HCT116 (cell line): ENCODE data around the gene SUMO1. TPM values are rescaled to one million over a fixed set of nuclear protein-coding genes. Genes with fewer than 3 reads are reported as not detected.

Source experiments
- ATAC-seq: fragments of 200-7000 bp; cut with Tn5 transposase; 2 replicates; pipeline ENCODE4 v1.9.1; 2020; ENCODE audit warnings: mild to moderate bottlenecking, moderate library complexity
- BruUV-seq: library from RNA; stranded (reverse); fragments of 400-500 nt; replicated peaks from 2 replicates; lab custom pipeline; 2021; lab: Mats Ljungman, UMichigan
- CTCF ChIA-PET: fragments of 300-600 bp; sonication (Branson Sonifier 250); formaldehyde crosslinking; loops from one replicate; lab custom pipeline; 2021; ENCODE audit warnings: antibody characterized with exemption; lab: Charles Lee
- POLR2A ChIA-PET: fragments of 300-600, 350-600 bp; sonication (Branson Sonifier 250); formaldehyde crosslinking; loops from one replicate; lab custom pipeline; 2021; ENCODE audit warnings: antibody characterized with exemption; lab: Charles Lee
- RAD21 ChIA-PET, 2 experiments: fragments of 300-600 bp; sonication (Branson Sonifier 250); formaldehyde crosslinking; loops; one replicate each; lab custom pipeline; 2023; ENCODE audit warnings: low total read pairs in 2 of 2; ENCODE audit not compliant: uncharacterized antibody in 2 of 2, unreplicated experiment in 2 of 2, low non-redundant PET in 1 of 2; lab: Charles Lee
- DNase-seq: peaks from one replicate; pipeline ENCODE4 v3.0.0-alpha.2; 2010; ENCODE audit warnings: low read depth, low spot score
- H2AFZ ChIP-seq: fragments of 200-600 bp; shearing (Covaris generic), sonication (generic); 2 replicates; pipeline ENCODE4 v1.6.1; 2017; ENCODE audit warnings: low read depth, mixed run types, mixed read lengths, antibody characterized with exemption, low read length; ENCODE audit not compliant: poor library complexity, severe bottlenecking
- H3K27ac ChIP-seq: 2 replicates; pipeline ENCODE4 v1.5.1; 2012; ENCODE audit warnings: low read depth, low read length
- H3K27me3 ChIP-seq: fragments of 200-600 bp; sonication (generic); 2 replicates; pipeline ENCODE4 v1.6.1; 2016; ENCODE audit warnings: mixed run types, low read length, mixed read lengths; ENCODE audit not compliant: insufficient read depth
- H3K36me3 ChIP-seq, 2 experiments: fragments of 200-500 bp in 1 of 2; fragments of 200-600 bp in 1 of 2; sonication (Bioruptor generic) in 1 of 2; sonication (generic) in 1 of 2; 2 replicates each; pipeline versions ENCODE4 v1.5.1 to v1.6.1; 2014 to 2016; ENCODE audit warnings: low read length in 2 of 2, inconsistent platforms in 1 of 2, mixed read lengths in 1 of 2, mixed run types in 1 of 2; ENCODE audit not compliant: insufficient read depth in 2 of 2, control insufficient read depth in 1 of 2
- H3K4me1 ChIP-seq, 2 experiments: fragments of 200-600 bp in 1 of 2; sonication (generic) in 1 of 2; 2 replicates each; pipeline versions ENCODE4 v1.5.1 to v1.6.1; 2012 to 2017; ENCODE audit warnings: low read length in 2 of 2, inconsistent platforms in 1 of 2, mild to moderate bottlenecking in 1 of 2, mixed read lengths in 1 of 2, mixed run types in 1 of 2, moderate library complexity in 1 of 2; ENCODE audit not compliant: insufficient read depth in 2 of 2, control insufficient read depth in 1 of 2
- H3K4me2 ChIP-seq: fragments of 200-600 bp; sonication (generic); 2 replicates; pipeline ENCODE4 v1.6.1; 2017; ENCODE audit warnings: mixed run types, low read length, mixed read lengths
- H3K4me3 ChIP-seq, 2 experiments: fragments of 200-600 bp in 1 of 2; sonication (generic) in 1 of 2; replicated peaks in 1 of 2; 2 replicates each; pipeline ENCODE4 v1.5.1; 2011 to 2016; ENCODE audit warnings: low read length in 2 of 2, control low read depth in 1 of 2, low read depth in 1 of 2, mild to moderate bottlenecking in 1 of 2, mixed read lengths in 1 of 2, mixed run types in 1 of 2
- H3K79me2 ChIP-seq: fragments of 200-600 bp; sonication (generic); 2 replicates; pipeline ENCODE4 v1.6.1; 2017; ENCODE audit warnings: mild to moderate bottlenecking, mixed run types, low read length, moderate library complexity, mixed read lengths; ENCODE audit not compliant: insufficient read depth
- H3K9ac ChIP-seq: fragments of 200-600 bp; sonication (generic); 2 replicates; pipeline ENCODE4 v1.6.1; 2016; ENCODE audit warnings: low read length, mixed read lengths
- H3K9me2 ChIP-seq: fragments of 200-600 bp; sonication (generic), shearing (Covaris generic); 2 replicates; pipeline ENCODE4 v1.6.1; 2017; ENCODE audit warnings: mixed run types, mild to moderate bottlenecking, moderate library complexity; ENCODE audit not compliant: insufficient read depth
- H3K9me3 ChIP-seq, 2 experiments: fragments of 200-500 bp in 1 of 2; fragments of 200-600 bp in 1 of 2; sonication (Bioruptor generic) in 1 of 2; sonication (generic) in 1 of 2; 2 replicates each; pipeline ENCODE4 v1.6.1; 2014 to 2017; ENCODE audit warnings: low read length in 2 of 2, mixed read lengths in 2 of 2, inconsistent platforms in 1 of 2, low read depth in 1 of 2, mild to moderate bottlenecking in 1 of 2, mixed run types in 1 of 2, moderate library complexity in 1 of 2; ENCODE audit not compliant: control insufficient read depth in 1 of 2, insufficient read depth in 1 of 2
- H4K20me1 ChIP-seq: fragments of 200-600 bp; sonication (generic), shearing (Covaris generic); 2 replicates; pipeline ENCODE4 v1.6.1; 2017; ENCODE audit warnings: mixed run types, mild to moderate bottlenecking, moderate library complexity; ENCODE audit not compliant: insufficient read depth
- CTCF ChIP-seq, 3 experiments: fragments of 200-600 bp in 1 of 3; sonication (generic) in 1 of 3; IDR thresholded peaks in 2 of 3; conservative IDR thresholded peaks in 1 of 3; 2 replicates each; pipeline ENCODE4 v1.5.1; 2012 to 2017; ENCODE audit warnings: low read depth in 2 of 3, low read length in 2 of 3, antibody characterized with exemption in 1 of 3, borderline replicate concordance in 1 of 3, control low read depth in 1 of 3, mild to moderate bottlenecking in 1 of 3, mixed read lengths in 1 of 3, mixed run types in 1 of 3, moderate library complexity in 1 of 3; ENCODE audit not compliant: insufficient read depth in 1 of 3
- ELF1 ChIP-seq: IDR thresholded peaks from 2 replicates; pipeline ENCODE4 v1.6.1; 2012; ENCODE audit warnings: low read depth, borderline replicate concordance
- EZH2 ChIP-seq: fragments of 200-600 bp; sonication (generic); IDR thresholded peaks from 2 replicates; pipeline ENCODE4 v1.6.1; 2017; ENCODE audit warnings: antibody characterized with exemption, mixed run types
- EZH2phosphoT487 ChIP-seq: fragments of 200-600 bp; IDR thresholded peaks from 2 replicates; pipeline ENCODE4 v1.6.1; 2018; ENCODE audit warnings: antibody characterized with exemption, borderline replicate concordance
- FOSL1 ChIP-seq: IDR thresholded peaks from 2 replicates; pipeline ENCODE4 v1.6.1; 2012; ENCODE audit warnings: low read depth
- RAD21 ChIP-seq: IDR thresholded peaks from 2 replicates; pipeline ENCODE4 v1.6.1; 2012; ENCODE audit warnings: low read depth, mild to moderate bottlenecking
- REST ChIP-seq: IDR thresholded peaks from 2 replicates; pipeline ENCODE4 v1.6.1; 2012; ENCODE audit warnings: low read depth
- SIN3A ChIP-seq: IDR thresholded peaks from 2 replicates; pipeline ENCODE4 v1.6.1; 2012; ENCODE audit warnings: low read depth
- YY1 ChIP-seq: IDR thresholded peaks from 2 replicates; pipeline ENCODE4 v1.6.1; 2011; ENCODE audit warnings: low read length, low read depth, moderate library complexity, mild to moderate bottlenecking; ENCODE audit not compliant: insufficient replicate concordance; ENCODE audit errors: extremely low read depth
- ZFX ChIP-seq: fragments of 450-650 bp; IDR thresholded peaks from 2 replicates; pipeline ENCODE4 v1.6.1; 2017
- intact Hi-C: fragments of 100-400 bp; cut with micrococcal nuclease; formaldehyde crosslinking; loops from 2 replicates; pipeline ENCODE4 v1.10.0; 2022
- total RNA-seq: library from RNA; stranded (reverse); gene quantifications from one replicate; pipeline ENCODE4 v1.2.1, GENCODE V29; 2021; ENCODE audit not compliant: unreplicated experiment

SUMO1 gene
- total RNA-seq, 1 experiment from 2014 or later, result 130 TPM

GRCh38 chr2:202178346-202178958, 59.9 kb downstream of the SUMO1 start:
- Histone ChIP-seq H3K4me1 (no peaks in the 10 kb centered on the region), H3K27me3 (no peaks in the 10 kb centered on the region), H3K27ac (no peak overlapping the region), H4K20me1 (no peaks in the 10 kb centered on the region), H3K9me3 (no peaks in the 10 kb centered on the region), H3K4me3 (no peak overlapping the region), H3K9ac (no peak overlapping the region), H2AFZ (no peak overlapping the region), H3K9me2 (no peaks in the 10 kb centered on the region), H3K4me2 (no peak overlapping the region), H3K36me3 (no peaks in the 10 kb centered on the region), H3K79me2 (no peaks in the 10 kb centered on the region)
- TF ChIP-seq SIN3A (no peak), FOSL1 (no peak), RAD21 (peak; percentile 93), CTCF (IDR thresholded peaks at IDR 0.05 in 2 of 3, conservative IDR thresholded peaks at IDR 0.05 in 1 of 3; ENCODE audit: borderline replicate concordance in 1 of 3, insufficient read depth in 1 of 3, low read depth in 2 of 3, low read length in 2 of 3) (peak; percentile 77 to 92 (median 89))
- DNase-seq, result peak; percentile 50
- intact Hi-C loops, result loop anchor here (1.0 to 5.0 kb wide), 6 partner anchors 74 to 511 kb away; no protein-coding TSS in a partner anchor
- POLR2A ChIA-PET, result no interaction called here
- CTCF ChIA-PET, result interaction anchor here (1.1 to 2.4 kb wide), 3 partner anchors 14 to 318 kb away, joined by 3 to 19 read pairs (median 3); no protein-coding TSS in a partner anchor
- RAD21 ChIA-PET, result no interaction called here
- BruUV-seq, result no TSS peak
- peak; percentile 94 for ATAC-seq

- Histone ChIP-seq H3K9ac (no peak overlapping the region), H3K4me2 (no peak overlapping the region), H3K36me3 (no peaks in the 10 kb centered on the region), H4K20me1 (no peaks in the 10 kb centered on the region), H3K79me2 (no peaks in the 10 kb centered on the region), H3K4me3 (no peak overlapping the region), H2AFZ (no peak overlapping the region), H3K4me1 (no peaks in the 10 kb centered on the region), H3K9me3 (no peaks in the 10 kb centered on the region), H3K27ac (no peak overlapping the region), H3K27me3 (no peaks in the 10 kb centered on the region), H3K9me2 (no peaks in the 10 kb centered on the region)
- BruUV-seq, result no TSS peak
- DNase-seq, result no peak
- ChIA-PET POLR2A (no interaction called here), CTCF (interaction anchor here (1.5 kb wide), 1 partner anchor 8 kb away, joined by 3 read pairs; no protein-coding TSS in a partner anchor), RAD21 (no interaction called here)
- ATAC-seq, result no peak
- intact Hi-C loops, result no loop called here
- TF ChIP-seq YY1 (no peak), EZH2phosphoT487 (no peak), SIN3A (no peak), FOSL1 (no peak), REST (no peak), EZH2 (no peak), ELF1 (no peak), ZFX (no peak)
Observed at GRCh38 chr2:202172439-202173211, 65.8 kb downstream of the SUMO1 start.
